ENCODE data around the gene MEX3D.

DNA sequence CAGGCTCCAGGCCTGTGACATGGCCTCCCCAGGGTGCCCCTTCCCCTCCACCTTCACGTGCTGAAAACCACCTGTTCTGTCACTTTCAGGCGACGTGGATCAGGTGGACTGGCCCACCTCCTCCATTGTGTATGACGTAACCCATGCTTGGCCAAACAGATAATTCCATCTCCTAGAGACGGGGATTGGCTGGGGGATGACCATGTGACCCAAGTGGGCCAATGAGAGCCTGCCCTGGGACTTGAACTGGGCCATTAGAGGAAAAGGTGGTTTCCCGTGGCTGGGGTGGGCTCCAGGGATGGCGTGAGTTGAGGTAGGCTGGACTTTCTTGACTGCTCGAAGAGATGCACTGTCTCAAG, 51.8 kb downstream of the MEX3D start:
- TF ChIP-seq, protein P1, sequence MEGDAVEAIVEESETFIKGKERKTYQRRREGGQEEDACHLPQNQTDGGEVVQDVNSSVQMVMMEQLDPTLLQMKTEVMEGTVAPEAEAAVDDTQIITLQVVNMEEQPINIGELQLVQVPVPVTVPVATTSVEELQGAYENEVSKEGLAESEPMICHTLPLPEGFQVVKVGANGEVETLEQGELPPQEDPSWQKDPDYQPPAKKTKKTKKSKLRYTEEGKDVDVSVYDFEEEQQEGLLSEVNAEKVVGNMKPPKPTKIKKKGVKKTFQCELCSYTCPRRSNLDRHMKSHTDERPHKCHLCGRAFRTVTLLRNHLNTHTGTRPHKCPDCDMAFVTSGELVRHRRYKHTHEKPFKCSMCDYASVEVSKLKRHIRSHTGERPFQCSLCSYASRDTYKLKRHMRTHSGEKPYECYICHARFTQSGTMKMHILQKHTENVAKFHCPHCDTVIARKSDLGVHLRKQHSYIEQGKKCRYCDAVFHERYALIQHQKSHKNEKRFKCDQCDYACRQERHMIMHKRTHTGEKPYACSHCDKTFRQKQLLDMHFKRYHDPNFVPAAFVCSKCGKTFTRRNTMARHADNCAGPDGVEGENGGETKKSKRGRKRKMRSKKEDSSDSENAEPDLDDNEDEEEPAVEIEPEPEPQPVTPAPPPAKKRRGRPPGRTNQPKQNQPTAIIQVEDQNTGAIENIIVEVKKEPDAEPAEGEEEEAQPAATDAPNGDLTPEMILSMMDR (IDR thresholded peaks at IDR 0.05), result no peak
- no peak for TF ChIP-seq POLR2A (IDR thresholded peaks at IDR 0.05; ENCODE audit: low read length)
- TF ChIP-seq MAX (IDR thresholded peaks at IDR 0.05), result no peak
- no peak for TF ChIP-seq BCL3 (IDR thresholded peaks at IDR 0.05)
- TF ChIP-seq MAFK (IDR thresholded peaks at IDR 0.05; ENCODE audit: partially characterized antibody), result no peak
- no peak for TF ChIP-seq RCOR1 (IDR thresholded peaks at IDR 0.05; ENCODE audit: low read depth, low read length)
- TF ChIP-seq BHLHE40 (IDR thresholded peaks at IDR 0.05; ENCODE audit: low read depth, low read length), result no peak
- TF ChIP-seq JUN (IDR thresholded peaks at IDR 0.05), result no peak
- no peak for TF ChIP-seq TP53 (CRISPR knock-in tag; IDR thresholded peaks at IDR 0.05)
- no peak for TF ChIP-seq EHMT2 (IDR thresholded peaks at IDR 0.05; ENCODE audit: low read depth)
- TF ChIP-seq SREBF2 (IDR thresholded peaks at IDR 0.05), result no peak
- no peak for TF ChIP-seq ZNF302 (CRISPR knock-in tag; IDR thresholded peaks at IDR 0.05)
- no peak for TF ChIP-seq EP300 (IDR thresholded peaks at IDR 0.05)
- TF ChIP-seq, protein P2, sequence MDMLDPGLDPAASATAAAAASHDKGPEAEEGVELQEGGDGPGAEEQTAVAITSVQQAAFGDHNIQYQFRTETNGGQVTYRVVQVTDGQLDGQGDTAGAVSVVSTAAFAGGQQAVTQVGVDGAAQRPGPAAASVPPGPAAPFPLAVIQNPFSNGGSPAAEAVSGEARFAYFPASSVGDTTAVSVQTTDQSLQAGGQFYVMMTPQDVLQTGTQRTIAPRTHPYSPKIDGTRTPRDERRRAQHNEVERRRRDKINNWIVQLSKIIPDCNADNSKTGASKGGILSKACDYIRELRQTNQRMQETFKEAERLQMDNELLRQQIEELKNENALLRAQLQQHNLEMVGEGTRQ (IDR thresholded peaks at IDR 0.05), result 0 out of 2 replicates have a peak, but pooled peaks have one; percentile 24

All from A549 (cell line).